Mesendoderm (in vitro differentiated cells): Measurements from ENCODE around the gene MTUS2.
"Not testable (repeated sequence)": the region's sequence is repeated elsewhere in the genome, so short reads cannot be mapped to it uniquely, and the experiment has no call there.

Experiments used
- DNase-seq: peaks from one replicate; pipeline ENCODE4 v3.0.0; 2013
- H2AK5ac ChIP-seq: 2 replicates; pipeline ENCODE4 v1.6.1; 2013; ENCODE audit warnings: low read length, inconsistent platforms
- H2BK120ac ChIP-seq: 2 replicates; pipeline ENCODE4 v1.6.1; 2013; ENCODE audit warnings: low read depth, mild to moderate bottlenecking, low read length, moderate library complexity, mixed read lengths
- H2BK15ac ChIP-seq: replicated peaks from 2 replicates; pipeline ENCODE4 v1.6.1; 2013; ENCODE audit warnings: low read depth, mild to moderate bottlenecking, moderate library complexity
- H2BK5ac ChIP-seq: 2 replicates; pipeline ENCODE4 v1.6.1; 2013; ENCODE audit warnings: low read length, inconsistent platforms
- H3K18ac ChIP-seq: 2 replicates; pipeline ENCODE4 v1.6.1; 2013; ENCODE audit warnings: mild to moderate bottlenecking, low read length, mixed read lengths
- H3K23ac ChIP-seq: one replicate; pipeline ENCODE4 v1.6.1; 2013; ENCODE audit warnings: low read length
- H3K27ac ChIP-seq: 2 replicates; pipeline ENCODE4 v1.5.1; 2013; ENCODE audit warnings: low read depth, mild to moderate bottlenecking, inconsistent platforms, low read length, moderate library complexity
- H3K27me3 ChIP-seq: 2 replicates; pipeline ENCODE4 v1.6.1; 2013; ENCODE audit warnings: low read length, control low read depth, mild to moderate bottlenecking, inconsistent platforms; ENCODE audit not compliant: insufficient read depth, poor library complexity
- H3K36me3 ChIP-seq: 2 replicates; pipeline ENCODE4 v1.6.1; 2013; ENCODE audit warnings: low read length, inconsistent platforms; ENCODE audit not compliant: control insufficient read depth, insufficient read depth
- H3K4ac ChIP-seq: one replicate; pipeline ENCODE4 v1.6.1; 2013; ENCODE audit warnings: low read depth, mild to moderate bottlenecking, low read length, moderate library complexity
- H3K4me1 ChIP-seq: 2 replicates; pipeline ENCODE4 v1.6.1; 2013; ENCODE audit warnings: low read depth, low read length, inconsistent platforms; ENCODE audit not compliant: control insufficient read depth
- H3K4me2 ChIP-seq: 2 replicates; pipeline ENCODE4 v1.6.1; 2013; ENCODE audit warnings: low read length
- H3K4me3 ChIP-seq: 2 replicates; pipeline ENCODE4 v1.5.1; 2013; ENCODE audit warnings: mild to moderate bottlenecking, low read length
- H3K56ac ChIP-seq: one replicate; pipeline ENCODE4 v1.6.1; 2013; ENCODE audit warnings: low read length
- H3K79me1 ChIP-seq: 2 replicates; pipeline ENCODE4 v1.6.1; 2013; ENCODE audit warnings: low read length, inconsistent platforms
- H3K79me2 ChIP-seq: 2 replicates; pipeline ENCODE4 v1.6.1; 2013; ENCODE audit warnings: mild to moderate bottlenecking, low read length; ENCODE audit not compliant: control insufficient read depth, insufficient read depth
- H3K9ac ChIP-seq: 2 replicates; pipeline ENCODE4 v1.6.1; 2013; ENCODE audit warnings: low read length, inconsistent platforms
- H4K5ac ChIP-seq: one replicate; pipeline ENCODE4 v1.6.1; 2013; ENCODE audit warnings: low read length
- H4K8ac ChIP-seq: one replicate; pipeline ENCODE4 v1.6.1; 2013; ENCODE audit warnings: low read depth, mild to moderate bottlenecking, control low read depth, low read length, moderate library complexity
- WGBS: extraction: QIAGEN DNeasy Blood & Tissue Kit; methylation state at CpG from one replicate; pipeline ENCODE4 v1.1.7; 2013; ENCODE audit warnings: low lambda C conversion rate, missing lambda C conversion rate; ENCODE audit not compliant: insufficient coverage; ENCODE audit errors: extremely low coverage; 5-methylcytosine and 5-hydroxymethylcytosine counted together

MTUS2 gene

DNA sequence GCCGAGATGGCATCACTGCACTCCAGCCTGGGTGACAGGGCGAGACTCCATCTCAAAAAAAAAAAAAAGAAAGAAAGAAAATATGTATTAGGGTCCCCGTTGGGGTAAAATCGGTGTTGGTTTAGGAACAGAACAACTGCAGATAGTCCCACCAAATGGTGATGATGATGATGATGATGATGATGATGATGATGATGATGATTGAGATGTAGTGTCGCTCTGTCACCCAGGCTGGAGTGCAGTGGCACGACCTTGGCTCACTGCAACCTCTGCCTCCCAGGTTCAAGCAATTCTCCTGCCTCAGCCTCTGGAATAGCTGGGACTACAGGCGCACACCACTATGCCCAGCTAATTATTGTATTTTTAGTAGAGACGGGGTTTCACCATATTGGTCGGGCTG is 570.5 kb downstream of the MTUS2 start:
- WGBS = no CpG with 5 or more reads among the region's 9 CpGs
- not testable (repeated sequence) for H3K4ac ChIP-seq, H2BK5ac ChIP-seq, H3K56ac ChIP-seq, DNase-seq, H3K4me1 ChIP-seq, H3K27me3 ChIP-seq, H3K79me2 ChIP-seq, H2BK120ac ChIP-seq, H3K18ac ChIP-seq, H3K4me3 ChIP-seq, H3K79me1 ChIP-seq, H3K23ac ChIP-seq, H3K9ac ChIP-seq, H2AK5ac ChIP-seq, H3K36me3 ChIP-seq, H3K4me2 ChIP-seq, H3K27ac ChIP-seq, H4K8ac ChIP-seq, H4K5ac ChIP-seq, H2BK15ac ChIP-seq

DNA sequence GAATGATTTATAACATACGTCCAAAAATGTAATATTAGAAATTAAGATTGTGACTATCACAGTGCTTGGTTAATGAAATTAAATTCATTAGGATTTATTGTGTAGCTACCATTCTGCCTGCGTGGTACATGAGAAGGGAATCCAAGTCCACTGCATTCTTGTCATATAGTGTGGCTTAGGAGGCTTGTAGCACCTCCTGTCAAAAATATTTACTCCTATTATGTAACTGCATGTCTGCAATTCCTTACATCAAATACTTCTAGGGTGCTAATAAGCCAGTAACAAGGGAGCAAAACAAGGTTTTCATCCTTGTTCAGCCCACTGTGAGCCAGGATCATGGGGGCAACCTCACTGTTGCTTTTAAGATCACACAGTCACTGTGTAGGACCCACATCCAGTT is 576.3 kb downstream of the MTUS2 start:
- WGBS = no CpG with 5 or more reads among the region's 2 CpGs
- H2BK5ac ChIP-seq = no peak overlapping the region

DNA sequence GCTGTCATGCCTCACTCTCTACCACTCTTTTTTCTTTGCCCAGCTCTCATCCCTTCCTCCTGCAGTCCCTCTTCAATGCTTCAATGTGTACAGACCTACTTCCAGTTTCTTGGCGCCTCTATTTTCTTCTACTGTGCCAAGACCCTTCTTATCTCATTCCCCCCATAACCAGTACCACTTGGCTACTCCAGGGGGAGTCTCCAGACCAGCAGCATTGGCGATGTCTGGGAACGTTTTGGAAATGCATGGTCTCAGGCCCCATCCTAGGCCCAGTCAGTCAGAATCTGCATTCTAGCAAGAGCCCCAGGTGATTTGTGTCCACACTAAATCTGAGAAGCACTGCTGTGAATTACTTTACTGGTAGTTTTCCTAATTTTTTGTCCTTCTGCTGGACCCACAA is 577.1 kb downstream of the MTUS2 start:
- H4K5ac ChIP-seq = no peak overlapping the region
- H3K4me2 ChIP-seq = no peak overlapping the region
- no peaks in the 10 kb centered on the region for H3K79me1 ChIP-seq
- H3K56ac ChIP-seq = no peak overlapping the region
- H2BK15ac ChIP-seq = no peak overlapping the region
- no peak overlapping the region for H3K27ac ChIP-seq
- H3K9ac ChIP-seq = no peak overlapping the region
- no peak overlapping the region for H2AK5ac ChIP-seq
- no CpG with 5 or more reads among the region's 3 CpGs for WGBS
- H3K4me3 ChIP-seq = no peak overlapping the region
- H3K18ac ChIP-seq = no peak overlapping the region
- no peak overlapping the region for H2BK120ac ChIP-seq
- no peaks in the 10 kb centered on the region for H3K4me1 ChIP-seq
- no peak overlapping the region for H3K4ac ChIP-seq
- DNase-seq = no peak
- H2BK5ac ChIP-seq = no peak overlapping the region
- no peaks in the 10 kb centered on the region for H3K27me3 ChIP-seq
- H3K36me3 ChIP-seq = no peaks in the 10 kb centered on the region
- no peak overlapping the region for H3K23ac ChIP-seq
- no peaks in the 10 kb centered on the region for H3K79me2 ChIP-seq
- no peak overlapping the region for H4K8ac ChIP-seq

More for the DNA sequence above, 576.3 kb downstream of the MTUS2 start:
- H2BK15ac ChIP-seq = no peak overlapping the region
- no peak overlapping the region for H2AK5ac ChIP-seq
- no peak overlapping the region for H3K4me2 ChIP-seq
- H3K27ac ChIP-seq = no peak overlapping the region
- no peak overlapping the region for H3K4me3 ChIP-seq
- no peak overlapping the region for H4K8ac ChIP-seq
- no peak overlapping the region for H3K4ac ChIP-seq
- no peak overlapping the region for H3K23ac ChIP-seq
- H4K5ac ChIP-seq = no peak overlapping the region
- H3K4me1 ChIP-seq = no peaks in the 10 kb centered on the region
- no peaks in the 10 kb centered on the region for H3K79me1 ChIP-seq
- H3K36me3 ChIP-seq = no peaks in the 10 kb centered on the region
- no peak for DNase-seq
- no peak overlapping the region for H2BK120ac ChIP-seq
- H3K9ac ChIP-seq = no peak overlapping the region
- no peak overlapping the region for H3K56ac ChIP-seq
- no peaks in the 10 kb centered on the region for H3K27me3 ChIP-seq
- no peak overlapping the region for H3K18ac ChIP-seq
- no peaks in the 10 kb centered on the region for H3K79me2 ChIP-seq

DNA sequence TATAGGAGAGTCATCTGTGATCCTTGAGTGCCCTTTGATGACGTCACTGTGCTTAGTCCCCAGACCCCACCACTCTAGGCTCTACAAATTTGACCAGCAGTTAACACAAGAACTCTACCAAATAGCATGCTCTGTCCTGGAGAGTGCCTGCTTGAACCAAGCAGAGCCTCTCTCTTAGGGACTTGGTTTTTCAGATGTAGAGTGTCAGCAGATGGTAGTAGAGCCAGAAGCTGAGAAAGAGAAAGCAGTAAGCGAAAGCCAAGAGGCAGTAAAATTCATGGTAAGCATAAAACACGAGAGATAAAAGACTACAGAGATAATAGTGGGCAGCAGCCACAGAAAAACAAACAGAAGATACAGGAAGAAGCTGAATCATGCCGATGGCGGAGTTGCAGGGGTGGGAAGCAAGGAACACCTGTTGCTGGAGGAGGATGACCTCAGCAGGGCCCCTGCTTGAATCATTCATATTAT is 582.1 kb downstream of the MTUS2 start:
- no peak overlapping the region for H3K4ac ChIP-seq
- no CpG with 5 or more reads among the region's 5 CpGs for WGBS
- H2BK15ac ChIP-seq = no peak overlapping the region
- no peak overlapping the region for H2AK5ac ChIP-seq
- H3K27ac ChIP-seq = no peak overlapping the region
- no peak overlapping the region for H3K9ac ChIP-seq
- no peak overlapping the region for H2BK120ac ChIP-seq
- no peaks in the 10 kb centered on the region for H3K79me1 ChIP-seq
- H2BK5ac ChIP-seq = no peak overlapping the region
- H3K56ac ChIP-seq = no peak overlapping the region
- H3K4me3 ChIP-seq = no peak overlapping the region
- no peak for DNase-seq
- no peak overlapping the region for H4K5ac ChIP-seq
- H3K4me2 ChIP-seq = no peak overlapping the region
- no peak overlapping the region for H4K8ac ChIP-seq
- H3K27me3 ChIP-seq = no peaks in the 10 kb centered on the region
- H3K79me2 ChIP-seq = no peaks in the 10 kb centered on the region
- H3K23ac ChIP-seq = no peak overlapping the region
- no peaks in the 10 kb centered on the region for H3K36me3 ChIP-seq
- H3K4me1 ChIP-seq = no peaks in the 10 kb centered on the region
- H3K18ac ChIP-seq = no peak overlapping the region

DNA sequence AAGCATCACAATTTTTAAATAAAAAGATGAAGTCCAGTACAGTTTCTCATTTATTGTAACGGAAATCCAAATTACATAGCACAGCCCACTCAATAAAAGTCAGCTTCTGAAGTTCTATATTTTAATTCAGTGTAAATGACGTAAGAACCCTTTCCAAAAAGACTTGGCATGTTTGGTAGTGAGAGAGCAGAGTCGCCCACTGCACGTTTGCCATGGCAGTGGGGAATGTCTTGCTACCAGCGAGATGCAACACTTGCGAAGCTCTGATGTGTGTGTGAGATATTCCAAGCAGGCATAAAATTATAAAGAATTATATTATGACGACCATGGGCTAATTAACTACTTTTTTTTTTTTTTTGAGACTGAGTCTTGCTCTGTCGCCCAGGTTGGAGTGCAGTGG is 585.3 kb downstream of the MTUS2 start:
- no peak overlapping the region for H3K18ac ChIP-seq
- WGBS = no CpG with 5 or more reads among the region's 8 CpGs

DNA sequence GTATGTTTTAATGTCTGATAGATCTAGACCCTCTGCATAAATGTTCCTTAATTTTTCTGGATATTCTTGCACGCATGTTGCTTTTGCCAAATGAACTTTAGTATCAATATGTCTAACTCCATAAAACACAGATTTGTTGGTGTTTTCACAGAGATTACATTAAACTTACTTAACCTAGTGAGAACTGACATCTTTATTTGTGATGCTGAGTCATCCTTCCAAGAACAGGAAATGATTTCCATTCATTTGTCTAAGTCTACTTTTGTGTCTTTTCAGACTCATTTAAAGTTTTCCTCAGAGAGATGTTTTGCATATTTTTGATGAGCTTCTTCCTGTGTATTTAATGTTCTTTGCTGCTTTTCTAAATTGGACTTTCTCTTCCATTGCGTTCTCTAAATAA is 591.3 kb downstream of the MTUS2 start:
- Histone ChIP-seq H3K4me2 (no peak overlapping the region), H2BK5ac (no peak overlapping the region), H3K56ac (no peak overlapping the region), H4K5ac (no peak overlapping the region), H3K27ac (no peak overlapping the region), H3K9ac (no peak overlapping the region), H3K27me3 (no peaks in the 10 kb centered on the region), H3K4me3 (no peak overlapping the region), H3K23ac (no peak overlapping the region), H3K4ac (no peak overlapping the region), H4K8ac (no peak overlapping the region), H3K4me1 (no peaks in the 10 kb centered on the region), H2BK15ac (no peak overlapping the region), H3K79me1 (no peaks in the 10 kb centered on the region), H3K79me2 (no peaks in the 10 kb centered on the region), H2BK120ac (no peak overlapping the region), H3K36me3 (no peaks in the 10 kb centered on the region), H2AK5ac (no peak overlapping the region), H3K18ac (no peak overlapping the region)
- WGBS = no CpG with 5 or more reads among the region's 2 CpGs
- DNase-seq = no peak

More for the DNA sequence above, 585.3 kb downstream of the MTUS2 start:
- Histone ChIP-seq H3K9ac (no peak overlapping the region), H2BK120ac (no peak overlapping the region), H3K23ac (no peak overlapping the region), H2BK5ac (no peak overlapping the region), H3K79me1 (no peaks in the 10 kb centered on the region), H3K4me3 (no peak overlapping the region), H3K4ac (no peak overlapping the region), H3K36me3 (no peaks in the 10 kb centered on the region), H2BK15ac (no peak overlapping the region), H3K27ac (no peak overlapping the region), H3K27me3 (no peaks in the 10 kb centered on the region), H3K79me2 (no peaks in the 10 kb centered on the region), H2AK5ac (no peak overlapping the region), H3K4me2 (no peak overlapping the region), H4K8ac (no peak overlapping the region), H3K4me1 (no peaks in the 10 kb centered on the region), H4K5ac (no peak overlapping the region), H3K56ac (no peak overlapping the region)
- no peak for DNase-seq
